Measurements from ENCODE around the gene MVB12B. TPM values are rescaled to one million over a fixed set of nuclear protein-coding genes. Genes with fewer than 3 reads are reported as not detected.

The MVB12B gene
- total RNA-seq, 1 experiment from 2014 or later: 5.8 TPM

DNA sequence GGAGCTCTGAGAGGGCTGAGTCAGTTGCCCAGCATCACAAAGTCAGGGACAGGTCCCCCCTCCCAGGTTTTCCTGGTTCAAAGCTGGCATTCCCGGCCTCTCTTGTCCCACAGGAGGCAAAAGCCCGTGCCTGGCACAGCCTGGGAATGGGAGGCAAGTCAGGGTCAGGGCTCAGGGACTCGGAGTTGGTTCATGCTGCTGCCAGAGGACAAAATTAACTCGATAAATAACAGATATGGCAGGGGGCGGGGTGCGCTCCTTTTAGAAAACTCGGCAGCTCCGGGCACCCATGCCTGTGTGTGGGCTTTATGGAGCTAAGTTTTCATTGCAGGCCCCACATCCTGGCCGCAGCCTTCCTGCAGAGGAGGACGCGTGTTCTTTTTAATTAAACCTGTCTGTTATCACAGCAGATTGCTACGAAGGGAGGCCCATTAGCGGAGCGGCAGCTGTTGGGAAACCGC, 224.3 kb downstream of the MVB12B start:
- Histone ChIP-seq H2BK15ac (ENCODE audit: low read depth, low read length) (no peak overlapping the region), H3K79me2 (ENCODE audit: insufficient read depth, low read length) (no peaks in the 10 kb centered on the region), H3K27me3 (ENCODE audit: insufficient read depth, low read length) (no peaks in the 10 kb centered on the region), H4K20me1 (ENCODE audit: control insufficient read depth, insufficient read depth, insufficient read length) (no peaks in the 10 kb centered on the region), H2BK5ac (ENCODE audit: insufficient read length, low read length) (no peak overlapping the region), H2BK20ac (ENCODE audit: low read depth, low read length, poor library complexity, severe bottlenecking) (no peak overlapping the region), H4K8ac (replicated peaks; ENCODE audit: insufficient read length, low read depth, low read length) (no peak overlapping the region), H4K91ac (ENCODE audit: insufficient read length, low read depth, low read length) (no peak overlapping the region), H3K4me2 (ENCODE audit: insufficient read depth, insufficient read length, low read length) (no peak overlapping the region), H3K14ac (ENCODE audit: insufficient read depth, low read length) (peak overlapping the region; percentile 6; the same call in 1 of the 2 replicates), H3K79me1 (ENCODE audit: insufficient read depth, low read depth, low read length, poor library complexity, severe bottlenecking) (no peaks in the 10 kb centered on the region), H2AK5ac (ENCODE audit: insufficient read length, low read length) (no peak overlapping the region), H3K4me1 (ENCODE audit: insufficient read depth, low read length) (no peaks in the 10 kb centered on the region), H3K56ac (ENCODE audit: insufficient read length, low read depth, low read length) (no peak overlapping the region), H3K27ac (ENCODE audit: insufficient read length, low read depth, low read length) (no peak overlapping the region), H2BK12ac (ENCODE audit: insufficient read length, low read depth, low read length) (no peak overlapping the region), H3K23ac (ENCODE audit: insufficient read length, low read depth, low read length) (no peak overlapping the region), H4K5ac (ENCODE audit: insufficient read length, low read depth, low read length) (no peak overlapping the region), H3K18ac (ENCODE audit: insufficient read length, low read depth, low read length) (no peak overlapping the region), H3K4ac (ENCODE audit: low read depth, low read length) (no peak overlapping the region), H2BK120ac (ENCODE audit: low read depth, low read length, poor library complexity, severe bottlenecking) (no peak overlapping the region), H2AFZ (ENCODE audit: low read length) (no peak overlapping the region), H3K9ac (ENCODE audit: extremely low read depth, insufficient read length, low read length) (no peak overlapping the region), H3K23me2 (ENCODE audit: insufficient read length, low read depth, low read length, poor library complexity, severe bottlenecking) (no peaks in the 10 kb centered on the region), H3T11ph (ENCODE audit: low read length) (no peak overlapping the region), H3K9me3 (ENCODE audit: control insufficient read depth, low read depth, low read length) (no peaks in the 10 kb centered on the region)
- Mint-ChIP-seq H3K27ac (no peak overlapping the region), H3K4me3 (no peak overlapping the region), H3K27me3 (ENCODE audit: low read depth) (peaks cover 5% of the 10 kb centered on the region), H3K36me3 (ENCODE audit: insufficient read depth in 1 of 3, low read depth in 3 of 3) (peaks cover 0 to 4% (median 2%) of the 10 kb centered on the region in 3 experiments; a peak in 2 of 7 replicates), H3K9me3 (peaks cover 3 to 5% of the 10 kb centered on the region in 2 experiments; a peak in 4 of 5 replicates), H3K4me1 (no peaks in the 10 kb centered on the region)
- no CpG with 5 or more reads among the region's 15 CpGs for WGBS (ENCODE audit: extremely low coverage, insufficient read length, low lambda C conversion rate)
- DNase-seq: no peak
- TF ChIP-seq CTCF (conservative IDR thresholded peaks at IDR 0.05): no peak
